K562 (cell line): Measurements from ENCODE around the gene SPAM1.

Experiments used
- POLR2A ChIP-seq: fragments of 450-650 bp; conservative IDR thresholded peaks from 2 replicates; pipeline ENCODE4 v1.6.1; 2016
- RCOR1 ChIP-seq, 2 experiments: IDR thresholded peaks; 2 replicates each; pipeline ENCODE4 v1.6.1; 2012; ENCODE audit warnings: low read depth in 2 of 2, low read length in 2 of 2, borderline replicate concordance in 1 of 2, improper control_type of control experiment in 1 of 2
- TEAD4 ChIP-seq, 2 experiments: sonication (generic) in 1 of 2; formaldehyde crosslinking in 1 of 2; IDR thresholded peaks; 2 replicates each; pipeline versions ENCODE4 v1.6.1 to v1.8.0; 2012 to 2022; ENCODE audit warnings: borderline replicate concordance in 1 of 2, inconsistent platforms in 1 of 2, low read length in 1 of 2, mild to moderate bottlenecking in 1 of 2, missing genetic modification reagents in 1 of 2
- USF2 ChIP-seq: sonication (generic); formaldehyde crosslinking; IDR thresholded peaks from 2 replicates; pipeline ENCODE4 v1.5.0; 2020; ENCODE audit warnings: missing genetic modification reagents

DNA sequence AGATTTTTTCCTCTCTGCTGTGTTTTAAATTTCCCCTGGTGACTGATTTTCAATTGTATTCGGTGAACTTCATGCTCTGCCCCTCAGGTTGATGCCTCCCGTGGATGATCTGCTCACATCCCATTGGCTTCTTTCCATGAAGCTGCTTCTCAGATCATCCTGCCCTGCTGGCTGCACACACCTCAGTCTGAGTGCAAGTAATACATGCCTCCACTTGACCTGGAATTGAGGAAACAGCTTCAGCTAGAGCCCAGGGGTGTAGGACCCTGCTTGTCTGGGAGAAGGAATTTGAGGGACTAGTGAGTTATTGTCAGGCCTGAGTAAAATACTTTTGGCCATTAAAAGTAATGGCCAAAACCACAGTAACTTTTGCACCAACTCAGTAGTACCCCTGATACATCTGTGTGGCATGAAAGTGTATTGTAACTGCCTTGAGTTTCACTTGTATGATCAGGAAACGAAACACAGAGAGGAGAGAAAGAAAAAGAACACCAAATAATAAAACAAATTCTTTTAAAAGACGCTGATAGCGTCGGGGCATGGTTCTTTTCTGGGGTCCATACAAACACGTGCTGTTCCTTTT, 49.4 kb downstream of the SPAM1 start:
- TF ChIP-seq USF2 (CRISPR knock-in tag) (no peak), TEAD4 (IDR thresholded peaks at IDR 0.05; ENCODE audit: low read length) (no peak), TEAD4 (CRISPR knock-in tag; IDR thresholded peaks at IDR 0.05; ENCODE audit: borderline replicate concordance) (no peak), POLR2A (no peak), RCOR1 (IDR thresholded peaks at IDR 0.05; ENCODE audit: borderline replicate concordance in 1 of 2, low read depth in 2 of 2, low read length in 2 of 2) (no peak)
